HepG2 (cell line): ENCODE results near the gene ACER2. TPM values are rescaled to one million over a fixed set of nuclear protein-coding genes. Genes with fewer than 3 reads are reported as not detected.
A peak's percentile ranks its signal among the peaks of the same experiment; 100 is the strongest.

Experiments
- ATAC-seq: fragments of 200-7000 bp; cut with Tn5 transposase; 3 replicates; pipeline ENCODE4 v1.9.1; 2020; ENCODE audit warnings: mild to moderate bottlenecking, moderate library complexity
- BruUV-seq: library from RNA; stranded (reverse); fragments of 400-500 nt; replicated peaks from 2 replicates; lab custom pipeline; 2021; lab: Mats Ljungman, UMichigan
- CTCF ChIA-PET: fragments of 300-600 bp; formaldehyde crosslinking; extraction: SDS; loops from one replicate; lab custom pipeline; 2021; ENCODE audit warnings: low total read pairs, inconsistent platforms, low intra/inter-chr PET ratio; lab: Yijun Ruan, JAX
- POLR2A ChIA-PET: fragments of 350-600 bp; sonication (Branson Sonifier 250); formaldehyde crosslinking; loops from one replicate; lab custom pipeline; 2020; ENCODE audit warnings: antibody characterized with exemption, inconsistent platforms; lab: Yijun Ruan, JAX
- DNase-seq: peaks from one replicate; pipeline ENCODE4 v3.0.0-alpha.2; 2015; ENCODE audit warnings: low spot score
- FAIRE-seq: peaks from 3 replicates; lab custom pipeline; 2011; peaks lifted over from hg19 to GRCh38; lab: Jason Lieb, UNC
- H2AFZ ChIP-seq: one replicate; pipeline ENCODE4 v1.6.1; 2011; ENCODE audit warnings: low read length, inconsistent platforms
- H3K27ac ChIP-seq: fragments of 300-600 bp; 3 replicates; pipeline ENCODE4 v1.8.0; 2011; ENCODE audit warnings: mixed run types, mild to moderate bottlenecking, mixed read lengths, low read length, inconsistent platforms; ENCODE audit not compliant: insufficient read depth; ENCODE audit errors: extremely low read length
- H3K27me3 ChIP-seq, 2 experiments: fragments of 200-600 bp in 1 of 2; 2 replicates in 1 of 2; 3 replicates in 1 of 2; pipeline versions ENCODE4 v1.6.0 to v1.8.0; 2011; ENCODE audit warnings: low read length in 2 of 2, mild to moderate bottlenecking in 2 of 2, moderate library complexity in 2 of 2, inconsistent platforms in 1 of 2; ENCODE audit not compliant: insufficient read depth in 2 of 2, control insufficient read depth in 1 of 2
- H3K36me3 ChIP-seq, 2 experiments: fragments of 200-600 bp in 1 of 2; replicated peaks in 1 of 2; 2 replicates in 1 of 2; 3 replicates in 1 of 2; pipeline versions ENCODE4 v1.5.1 to v1.8.0; 2011; ENCODE audit warnings: low read length in 2 of 2, inconsistent platforms in 1 of 2; ENCODE audit not compliant: insufficient read depth in 2 of 2, control insufficient read depth in 1 of 2
- H3K4me1 ChIP-seq: 2 replicates; pipeline ENCODE4 v1.5.1; 2012; ENCODE audit warnings: low read length, inconsistent platforms; ENCODE audit not compliant: insufficient read depth
- H3K4me2 ChIP-seq: 2 replicates; pipeline ENCODE4 v1.6.0; 2011; ENCODE audit warnings: low read depth, low read length, inconsistent platforms
- H3K4me3 ChIP-seq, 3 experiments: fragments of 200-600 bp in 1 of 3; sonication (generic), shearing (Covaris generic) in 1 of 3; replicated peaks in 1 of 3; 2 replicates each; pipeline ENCODE4 v1.5.1; 2011 to 2016; ENCODE audit warnings: low read length in 3 of 3, inconsistent platforms in 2 of 3, low read depth in 2 of 3, mild to moderate bottlenecking in 2 of 3, control low read depth in 1 of 3, mixed read lengths in 1 of 3; ENCODE audit not compliant: insufficient read depth in 1 of 3
- H3K79me2 ChIP-seq: one replicate; pipeline ENCODE4 v1.6.1; 2011; ENCODE audit warnings: low read length, inconsistent platforms; ENCODE audit not compliant: insufficient read depth
- H3K9ac ChIP-seq: 2 replicates; pipeline ENCODE4 v1.6.0; 2011; ENCODE audit warnings: mild to moderate bottlenecking, low read depth, low read length, inconsistent platforms; ENCODE audit not compliant: insufficient read depth
- H3K9me3 ChIP-seq: 2 replicates; pipeline ENCODE4 v1.5.1; 2012; ENCODE audit warnings: mild to moderate bottlenecking, low read length
- H4K20me1 ChIP-seq: 2 replicates; pipeline ENCODE4 v1.6.0; 2011; ENCODE audit warnings: inconsistent platforms, mild to moderate bottlenecking, low read length, moderate library complexity; ENCODE audit not compliant: insufficient read depth
- FOXO1 ChIP-seq: sonication (generic); formaldehyde crosslinking; IDR thresholded peaks from 2 replicates; pipeline ENCODE4 v1.4.0; 2020; ENCODE audit warnings: missing genetic modification reagents
- POGZ ChIP-seq: sonication (generic); formaldehyde crosslinking; IDR thresholded peaks from 2 replicates; pipeline ENCODE4 v1.4.0; 2020; ENCODE audit warnings: mild to moderate bottlenecking, missing genetic modification reagents
- TARDBP ChIP-seq: sonication (generic); formaldehyde crosslinking; IDR thresholded peaks from 2 replicates; pipeline ENCODE4 v1.8.0; 2022; ENCODE audit warnings: mild to moderate bottlenecking, missing genetic modification reagents
- WGBS: methylation state at CpG from one replicate; pipeline ENCODE4 v1.1.6; 2017; ENCODE audit warnings: low lambda C conversion rate; 5-methylcytosine and 5-hydroxymethylcytosine counted together
- in situ Hi-C: cut with HindIII; loops from 2 replicates; pipeline ENCODE4 v1.10.0; 2017; ENCODE audit warnings: low pct_unique_long_range_greater_than_20kb; ENCODE audit not compliant: extremely low pct_ligation_motif_present
- intact Hi-C: fragments of 100-400 bp; cut with micrococcal nuclease; formaldehyde crosslinking; loops from one replicate; pipeline ENCODE4 v1.10.0; 2022; ENCODE audit not compliant: unreplicated experiment
- polyA plus RNA-seq, 8 experiments: library from polyadenylated mRNA; depleted of rRNA in 3 of 8; stranded (reverse) in 7 of 8; unstranded in 1 of 8; fragments of >200 nt; fragmentation: Illumina TruSeq in 4 of 8; extraction: Trizol in 4 of 8; gene quantifications; 2 replicates each; pipeline versions ENCODE4 v1.2.1 to v1.2.3, GENCODE V29; 2011 to 2016; ENCODE audit warnings: low read depth in 4 of 8, missing spikeins in 1 of 8, mixed read lengths in 1 of 8; ENCODE audit not compliant: insufficient read depth in 1 of 8
- total RNA-seq, 5 experiments: library from RNA; depleted of rRNA; stranded (reverse); fragments of >200 nt; fragmentation: Illumina TruSeq; extraction: Trizol; gene quantifications; 2 replicates each; pipeline ENCODE4 v1.2.3, GENCODE V29; 2016; ENCODE audit warnings: low read depth in 1 of 5
- TF ChIP-seq, protein P1 (sequence below): sonication (generic); formaldehyde crosslinking; IDR thresholded peaks from one replicate; pipeline ENCODE4 v1.5.1; 2020; ENCODE audit warnings: mild to moderate bottlenecking, missing genetic modification reagents; ENCODE audit errors: not compliant biosample characterization

ACER2 gene
- total and polyA plus RNA-seq, 2 of the 13 experiments (the other 11 are each of a cell fraction or from before 2014, with no cell fraction given) = 1.9 to 3.4 TPM

DNA sequence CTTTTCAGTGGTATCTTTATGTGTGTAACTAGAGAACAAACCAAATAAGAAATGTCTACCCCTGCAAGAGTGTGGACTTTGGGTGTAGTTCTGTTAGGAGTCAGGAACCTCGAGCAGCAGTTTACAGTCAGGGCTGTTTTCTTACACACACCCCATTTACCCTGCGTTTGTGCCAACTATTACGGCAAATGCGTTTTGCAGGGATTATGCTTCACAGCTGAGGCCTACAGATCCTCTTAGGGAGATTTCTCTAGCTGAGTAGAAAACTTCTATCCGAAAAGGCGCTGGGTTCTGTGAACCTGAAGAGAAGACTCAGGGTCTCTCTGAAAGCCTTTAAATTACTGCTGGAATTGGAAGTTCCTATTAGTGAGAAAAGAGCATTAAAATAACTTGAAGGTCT is 51.4 kb downstream of the ACER2 start:
- Histone ChIP-seq H3K9ac (no peak overlapping the region), H3K4me1 (peaks cover 14% of the 10 kb centered on the region), H4K20me1 (no peaks in the 10 kb centered on the region), H3K27me3 (peaks cover 0 to 10% of the 10 kb centered on the region in 2 experiments; a peak in 3 of 5 replicates), H3K4me3 (no peak overlapping the region), H2AFZ (peak overlapping the region; percentile 16), H3K9me3 (no peaks in the 10 kb centered on the region), H3K79me2 (no peaks in the 10 kb centered on the region), H3K27ac (no peak overlapping the region), H3K4me2 (no peak overlapping the region), H3K36me3 (no peaks in the 10 kb centered on the region)
- in situ Hi-C loops = loop anchor here (10.0 kb wide), 1 partner anchor 415 kb away; the partner anchor contains the start of gene RRAGA
- 21% methylated on average over 4 of the region's 6 CpGs for WGBS
- no peak for FAIRE-seq
- CTCF ChIA-PET = no interaction called here
- DNase-seq = no peak
- POLR2A ChIA-PET = no interaction called here
- intact Hi-C loops = no loop called here
- TF ChIP-seq, protein P1, sequence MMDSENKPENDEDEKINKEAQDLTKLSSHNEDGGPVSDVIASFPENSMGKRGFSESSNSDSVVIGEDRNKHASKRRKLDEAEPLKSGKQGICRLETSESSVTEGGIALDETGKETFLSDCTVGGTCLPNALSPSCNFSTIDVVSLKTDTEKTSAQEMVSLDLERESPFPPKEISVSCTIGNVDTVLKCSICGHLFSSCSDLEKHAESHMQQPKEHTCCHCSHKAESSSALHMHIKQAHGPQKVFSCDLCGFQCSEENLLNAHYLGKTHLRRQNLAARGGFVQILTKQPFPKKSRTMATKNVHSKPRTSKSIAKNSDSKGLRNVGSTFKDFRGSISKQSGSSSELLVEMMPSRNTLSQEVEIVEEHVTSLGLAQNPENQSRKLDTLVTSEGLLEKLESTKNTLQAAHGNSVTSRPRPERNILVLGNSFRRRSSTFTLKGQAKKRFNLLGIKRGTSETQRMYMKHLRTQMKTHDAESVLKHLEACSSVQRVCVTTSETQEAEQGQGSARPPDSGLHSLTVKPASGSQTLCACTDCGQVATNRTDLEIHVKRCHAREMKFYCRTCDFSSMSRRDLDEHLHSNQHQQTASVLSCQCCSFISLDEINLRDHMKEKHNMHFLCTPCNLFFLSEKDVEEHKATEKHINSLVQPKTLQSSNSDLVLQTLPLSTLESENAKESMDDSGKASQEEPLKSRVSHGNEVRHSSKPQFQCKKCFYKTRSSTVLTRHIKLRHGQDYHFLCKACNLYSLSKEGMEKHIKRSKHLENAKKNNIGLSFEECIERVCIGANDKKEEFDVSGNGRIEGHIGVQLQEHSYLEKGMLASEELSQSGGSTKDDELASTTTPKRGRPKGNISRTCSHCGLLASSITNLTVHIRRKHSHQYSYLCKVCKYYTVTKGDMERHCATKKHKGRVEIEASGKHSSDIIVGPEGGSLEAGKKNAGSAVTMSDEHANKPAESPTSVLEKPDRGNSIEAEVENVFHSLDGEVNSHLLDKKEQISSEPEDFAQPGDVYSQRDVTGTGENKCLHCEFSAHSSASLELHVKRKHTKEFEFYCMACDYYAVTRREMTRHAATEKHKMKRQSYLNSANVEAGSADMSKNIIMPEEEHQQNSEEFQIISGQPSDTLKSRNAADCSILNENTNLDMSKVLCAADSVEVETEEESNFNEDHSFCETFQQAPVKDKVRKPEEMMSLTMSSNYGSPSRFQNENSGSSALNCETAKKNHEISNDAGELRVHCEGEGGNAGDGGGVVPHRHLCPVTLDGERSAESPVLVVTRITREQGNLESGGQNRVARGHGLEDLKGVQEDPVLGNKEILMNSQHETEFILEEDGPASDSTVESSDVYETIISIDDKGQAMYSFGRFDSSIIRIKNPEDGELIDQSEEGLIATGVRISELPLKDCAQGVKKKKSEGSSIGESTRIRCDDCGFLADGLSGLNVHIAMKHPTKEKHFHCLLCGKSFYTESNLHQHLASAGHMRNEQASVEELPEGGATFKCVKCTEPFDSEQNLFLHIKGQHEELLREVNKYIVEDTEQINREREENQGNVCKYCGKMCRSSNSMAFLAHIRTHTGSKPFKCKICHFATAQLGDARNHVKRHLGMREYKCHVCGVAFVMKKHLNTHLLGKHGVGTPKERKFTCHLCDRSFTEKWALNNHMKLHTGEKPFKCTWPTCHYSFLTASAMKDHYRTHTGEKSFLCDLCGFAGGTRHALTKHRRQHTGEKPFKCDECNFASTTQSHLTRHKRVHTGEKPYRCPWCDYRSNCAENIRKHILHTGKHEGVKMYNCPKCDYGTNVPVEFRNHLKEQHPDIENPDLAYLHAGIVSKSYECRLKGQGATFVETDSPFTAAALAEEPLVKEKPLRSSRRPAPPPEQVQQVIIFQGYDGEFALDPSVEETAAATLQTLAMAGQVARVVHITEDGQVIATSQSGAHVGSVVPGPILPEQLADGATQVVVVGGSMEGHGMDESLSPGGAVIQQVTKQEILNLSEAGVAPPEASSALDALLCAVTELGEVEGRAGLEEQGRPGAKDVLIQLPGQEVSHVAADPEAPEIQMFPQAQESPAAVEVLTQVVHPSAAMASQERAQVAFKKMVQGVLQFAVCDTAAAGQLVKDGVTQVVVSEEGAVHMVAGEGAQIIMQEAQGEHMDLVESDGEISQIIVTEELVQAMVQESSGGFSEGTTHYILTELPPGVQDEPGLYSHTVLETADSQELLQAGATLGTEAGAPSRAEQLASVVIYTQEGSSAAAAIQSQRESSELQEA (CRISPR knock-in tag) = no peak
- no peak for TF ChIP-seq TARDBP (CRISPR knock-in tag)
- no peak for TF ChIP-seq FOXO1
- no peak for TF ChIP-seq POGZ (CRISPR knock-in tag)
- no TSS peak for BruUV-seq
- ATAC-seq = no peak
